Lower leg skin (tissue), 3 donors: ENCODE results near the gene NFX1.

Source experiments
- CTCF ChIP-seq, 3 donors: fragments of 450-650 bp; IDR thresholded peaks; one replicate each; pipeline ENCODE4 v1.5.1; 2016; ENCODE audit warnings: antibody characterized with exemption in 3 of 3, mild to moderate bottlenecking in 3 of 3, moderate library complexity in 2 of 3
- POLR2A ChIP-seq, 2 donors: fragments of 450-650 bp; IDR thresholded peaks; one replicate each; pipeline ENCODE4 v1.6.1; 2016 to 2017; ENCODE audit warnings: antibody characterized with exemption in 2 of 2, mild to moderate bottlenecking in 1 of 2, moderate library complexity in 1 of 2

- TF ChIP-seq CTCF (IDR thresholded peaks at IDR 0.05) (no peak), POLR2A (IDR thresholded peaks at IDR 0.05) (no peak)
Observed at GRCh38 chr9:33270146-33270545, 20.2 kb upstream of the NFX1 start.
